Trophoblast cell (in vitro differentiated cells and primary cell): ENCODE data around the gene MT1A.

ENCODE experiments used
- DNase-seq, 2 donors: peaks; one replicate each; pipeline ENCODE4 v3.0.0-alpha.2; 2016
- H2AFZ ChIP-seq: 2 replicates; pipeline ENCODE4 v1.6.1; 2013; ENCODE audit warnings: low read length, moderate library complexity, mild to moderate bottlenecking; ENCODE audit not compliant: insufficient read depth, poor library complexity
- H2AK5ac ChIP-seq: 2 replicates; pipeline ENCODE4 v1.6.1; 2013; ENCODE audit warnings: mild to moderate bottlenecking, low read length
- H2BK120ac ChIP-seq: 2 replicates; pipeline ENCODE4 v1.6.1; 2013; ENCODE audit warnings: low read length, mild to moderate bottlenecking, moderate library complexity; ENCODE audit not compliant: insufficient read depth, poor library complexity
- H2BK12ac ChIP-seq: 2 replicates; pipeline ENCODE4 v1.6.1; 2013; ENCODE audit warnings: mild to moderate bottlenecking, low read length, moderate library complexity
- H2BK5ac ChIP-seq: 2 replicates; pipeline ENCODE4 v1.6.1; 2013; ENCODE audit warnings: low read length, low read depth, moderate library complexity, mild to moderate bottlenecking; ENCODE audit not compliant: poor library complexity
- H3K14ac ChIP-seq: 2 replicates; pipeline ENCODE4 v1.6.1; 2013; ENCODE audit warnings: mild to moderate bottlenecking, low read length
- H3K18ac ChIP-seq: 2 replicates; pipeline ENCODE4 v1.6.1; 2013; ENCODE audit warnings: mild to moderate bottlenecking, low read length
- H3K23ac ChIP-seq: 2 replicates; pipeline ENCODE4 v1.6.1; 2013; ENCODE audit warnings: low read length
- H3K27ac ChIP-seq: 2 replicates; pipeline ENCODE4 v1.5.1; 2013; ENCODE audit warnings: low read depth, mild to moderate bottlenecking, inconsistent platforms, low read length, moderate library complexity
- H3K27me3 ChIP-seq: 2 replicates; pipeline ENCODE4 v1.6.1; 2013; ENCODE audit warnings: inconsistent platforms, mild to moderate bottlenecking, low read length, moderate library complexity; ENCODE audit not compliant: insufficient read depth
- H3K36me3 ChIP-seq, 2 experiments: 1 replicate in 1 of 2; 2 replicates in 1 of 2; pipeline ENCODE4 v1.6.1; 2013; ENCODE audit warnings: low read length in 2 of 2, mild to moderate bottlenecking in 2 of 2, moderate library complexity in 1 of 2; ENCODE audit not compliant: insufficient read depth in 2 of 2, control insufficient read depth in 1 of 2
- H3K4ac ChIP-seq: 2 replicates; pipeline ENCODE4 v1.6.1; 2013; ENCODE audit warnings: low read depth, mild to moderate bottlenecking, low read length, moderate library complexity
- H3K4me1 ChIP-seq, 2 experiments: 1 replicate in 1 of 2; 2 replicates in 1 of 2; pipeline ENCODE4 v1.6.1; 2013; ENCODE audit warnings: low read length in 2 of 2, mild to moderate bottlenecking in 2 of 2, moderate library complexity in 1 of 2; ENCODE audit not compliant: insufficient read depth in 2 of 2, control insufficient read depth in 1 of 2
- H3K4me2 ChIP-seq: 2 replicates; pipeline ENCODE4 v1.6.1; 2013; ENCODE audit warnings: inconsistent platforms, mild to moderate bottlenecking, low read length, moderate library complexity
- H3K4me3 ChIP-seq: 2 replicates; pipeline ENCODE4 v1.5.1; 2013; ENCODE audit warnings: mild to moderate bottlenecking, low read depth, low read length, inconsistent platforms
- H3K79me1 ChIP-seq: one replicate; pipeline ENCODE4 v1.6.1; 2013; ENCODE audit warnings: low read length
- H3K79me2 ChIP-seq: 2 replicates; pipeline ENCODE4 v1.6.1; 2013; ENCODE audit warnings: low read length, mild to moderate bottlenecking; ENCODE audit not compliant: control insufficient read depth, insufficient read depth, poor library complexity
- H3K9ac ChIP-seq: 2 replicates; pipeline ENCODE4 v1.6.1; 2013; ENCODE audit warnings: mild to moderate bottlenecking, low read length
- H3K9me3 ChIP-seq: 2 replicates; pipeline ENCODE4 v1.6.1; 2013; ENCODE audit warnings: low read depth, mild to moderate bottlenecking, control low read depth, inconsistent platforms, low read length; ENCODE audit not compliant: insufficient read depth
- H4K12ac ChIP-seq: 2 replicates; pipeline ENCODE4 v1.6.1; 2013; ENCODE audit warnings: low read depth, mild to moderate bottlenecking, low read length, moderate library complexity
- H4K8ac ChIP-seq: 2 replicates; pipeline ENCODE4 v1.6.1; 2013; ENCODE audit warnings: low read depth, mild to moderate bottlenecking, low read length, moderate library complexity
- H4K91ac ChIP-seq: one replicate; pipeline ENCODE4 v1.6.1; 2013; ENCODE audit warnings: low read depth, mild to moderate bottlenecking, low read length, moderate library complexity
- WGBS: extraction: QIAGEN DNeasy Blood & Tissue Kit; methylation state at CpG from one replicate; pipeline ENCODE4 v1.1.7; 2013; ENCODE audit warnings: missing lambda C conversion rate; ENCODE audit not compliant: insufficient read length, insufficient coverage; ENCODE audit errors: extremely low coverage; 5-methylcytosine and 5-hydroxymethylcytosine counted together

Gene MT1A

GRCh38 chr16:56689171-56689570 lies 50.7 kb downstream of the MT1A start:
- Histone ChIP-seq H3K27me3 (no peaks in the 10 kb centered on the region), H3K9me3 (peaks cover 5% of the 10 kb centered on the region), H3K4me2 (no peak overlapping the region), H3K18ac (no peak overlapping the region), H3K9ac (no peak overlapping the region), H3K27ac (no peak overlapping the region), H4K91ac (no peak overlapping the region), H4K12ac (no peak overlapping the region), H3K36me3 (no peaks in the 10 kb centered on the region), H4K8ac (no peak overlapping the region), H3K14ac (no peak overlapping the region), H2AFZ (no peak overlapping the region), H3K79me1 (no peaks in the 10 kb centered on the region), H2BK5ac (no peak overlapping the region), H3K4me3 (no peak overlapping the region), H3K4ac (no peak overlapping the region), H2AK5ac (no peak overlapping the region), H3K4me1 (peaks cover 5 to 7% of the 10 kb centered on the region in 2 experiments), H3K79me2 (no peaks in the 10 kb centered on the region), H2BK120ac (no peak overlapping the region), H2BK12ac (no peak overlapping the region), H3K23ac (no peak overlapping the region)
- DNase-seq: peak; percentile 43 to 69
- no CpG with 5 or more reads among the region's 3 CpGs for WGBS
